SIG-M5 treated with dmso at 0.1 percent for 504 hours (cell line): ENCODE measurements around the gene GATAD2B.
"Not testable (repeated sequence)": the region's sequence is repeated elsewhere in the genome, so short reads cannot be mapped to it uniquely, and the experiment has no call there.

Experiments used
- DNase-seq: peaks from one replicate; lab custom pipeline; 2025; ENCODE audit not compliant: unreplicated experiment; lab: John Stamatoyannopoulos, UW

The GATAD2B gene

GRCh38 chr1:153796786-153797659, 125.7 kb downstream of the GATAD2B start:
- DNase-seq: peak; percentile 78

- no peak for DNase-seq
Observed at GRCh38 chr1:153795934-153796785, 126.6 kb downstream of the GATAD2B start.

GRCh38 chr1:153795330-153795837, 127.4 kb downstream of the GATAD2B start:
- DNase-seq: no peak

GRCh38 chr1:153794624-153795329, 128.0 kb downstream of the GATAD2B start:
- DNase-seq: no peak

GRCh38 chr1:153793973-153794615, 128.7 kb downstream of the GATAD2B start:
- no peak for DNase-seq

- DNase-seq: no peak
Observed at GRCh38 chr1:153793261-153793972, 129.4 kb downstream of the GATAD2B start.

GRCh38 chr1:153792631-153793041, 130.1 kb downstream of the GATAD2B start:
- no peak for DNase-seq

GRCh38 chr1:153791648-153792253, 131.0 kb downstream of the GATAD2B start:
- DNase-seq: no peak

- DNase-seq: peak; percentile 100
Observed at GRCh38 chr1:153790966-153791647, 131.7 kb downstream of the GATAD2B start.

- peak; percentile 70 for DNase-seq
Observed at GRCh38 chr1:153790313-153790965, 132.3 kb downstream of the GATAD2B start.

- no peak for DNase-seq
Observed at GRCh38 chr1:153789478-153790034, 133.2 kb downstream of the GATAD2B start.

GRCh38 chr1:153786038-153786790, 136.6 kb downstream of the GATAD2B start:
- no peak for DNase-seq

GRCh38 chr1:153783233-153784190, 139.3 kb downstream of the GATAD2B start:
- DNase-seq: peak; percentile 92

GRCh38 chr1:153782648-153783047, 140.1 kb downstream of the GATAD2B start:
- DNase-seq: not testable (repeated sequence)

GRCh38 chr1:153780551-153780950, 142.2 kb downstream of the GATAD2B start:
- no peak for DNase-seq
